Measurements from ENCODE around the gene TMEM144. TPM values are rescaled to one million over a fixed set of nuclear protein-coding genes. Genes with fewer than 3 reads are reported as not detected.

The TMEM144 gene
- 1.7 and 3.9 TPM in 2 replicates for total RNA-seq (2014; rRNA removed; shearing (Covaris generic); ENCODE audit: low replicate concordance)

DNA sequence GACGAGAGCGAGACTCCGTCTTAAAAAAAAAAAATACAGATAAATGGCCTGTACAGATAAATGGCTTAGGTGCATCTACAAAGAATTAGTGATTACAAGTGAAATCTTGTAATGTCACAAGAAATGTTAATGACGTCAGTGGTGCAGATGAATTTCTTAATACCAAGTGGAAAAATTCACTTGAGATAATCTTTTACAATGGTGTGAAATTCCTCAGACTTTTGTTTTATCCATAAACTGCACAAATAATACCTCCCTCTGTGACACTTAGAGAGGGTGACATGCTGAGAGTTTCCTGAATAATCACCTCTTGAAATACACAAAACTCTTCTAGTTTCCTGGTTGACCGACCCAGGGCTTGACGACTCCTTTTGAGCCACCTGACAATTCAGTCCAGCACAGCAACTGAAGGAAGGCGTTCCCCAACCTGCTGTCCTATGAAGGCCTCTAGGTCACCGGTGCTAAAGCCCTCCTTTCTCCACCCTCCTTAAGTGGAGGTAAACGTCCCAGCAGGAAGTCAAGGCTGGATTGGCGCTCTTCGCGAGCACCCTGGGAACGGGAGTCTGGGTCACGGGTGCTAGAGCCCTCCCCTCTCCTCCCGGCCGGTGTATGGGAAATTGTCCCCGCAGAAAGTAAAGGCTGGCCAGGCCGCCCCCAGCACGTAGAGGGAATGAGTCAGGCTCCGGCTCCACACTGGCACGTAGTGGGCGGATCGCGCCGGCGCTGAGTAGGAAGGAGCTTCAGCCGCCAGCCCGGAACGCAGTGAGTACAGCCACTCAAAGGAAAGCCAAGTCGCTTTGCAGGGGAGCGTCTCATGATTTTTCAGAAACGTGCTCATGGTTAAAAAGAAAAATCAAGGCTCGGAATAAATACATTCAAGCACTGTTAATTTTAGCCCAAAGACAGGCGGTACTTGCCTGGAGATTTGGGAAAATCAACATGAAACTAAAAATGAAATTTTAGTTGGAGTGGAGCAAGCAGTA lies at the start of gene TMEM144:
TSS of gene TMEM144 (plus strand) at position 662 of the 983 bp plus-strand sequence. CDS start 2,182 bp downstream, outside the sequence.
- peak within 1 kb of the TSS; percentile 57 for H3K4me3 ChIP-seq
- DNase-seq, result peak; percentile 100
- no peaks in the 10 kb centered on the region for H3K9me3 ChIP-seq

DNA sequence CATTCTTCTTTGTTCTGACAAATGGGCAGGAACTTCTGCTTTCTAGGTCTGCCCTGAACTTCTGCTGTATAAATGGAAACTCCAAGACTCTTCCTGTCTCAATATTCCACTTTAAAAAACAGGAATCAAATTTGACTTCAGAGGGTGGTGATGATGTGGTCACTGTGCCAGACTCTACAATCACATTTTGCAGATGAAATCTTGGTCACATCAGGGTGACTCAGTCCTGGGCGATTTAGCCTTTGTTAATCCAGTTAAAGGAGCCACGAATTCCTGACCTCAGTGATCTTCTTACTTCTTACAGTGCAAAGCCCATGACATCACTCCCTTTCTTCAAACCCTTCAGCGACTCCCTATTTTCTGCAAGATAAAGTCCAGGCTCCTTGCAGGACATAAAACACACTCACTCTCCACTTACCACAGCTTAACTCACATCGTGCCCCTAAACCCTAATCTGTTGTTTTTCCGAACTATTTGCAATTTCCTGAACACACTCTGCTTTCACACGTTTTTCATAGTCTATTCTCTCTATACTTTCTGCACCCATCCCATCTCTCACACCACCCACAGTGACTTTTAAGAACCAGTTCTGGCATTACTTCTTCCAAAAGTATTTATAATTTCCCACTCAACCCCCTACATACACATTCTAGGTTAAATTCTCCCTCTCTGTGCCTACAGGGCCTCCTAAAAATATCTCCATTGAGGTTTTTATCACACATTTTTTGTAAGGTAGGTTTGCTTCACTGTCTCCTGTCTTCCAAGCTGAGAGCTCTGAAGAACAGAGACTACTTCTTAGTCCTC lies 48.5 kb upstream of the TMEM144 start:
- no peak overlapping the region for H3K4me3 ChIP-seq
- no peaks in the 10 kb centered on the region for H3K36me3 ChIP-seq
- DNase-seq, result peak; percentile 63
- H3K27me3 ChIP-seq, result no peaks in the 10 kb centered on the region
- H3K9me3 ChIP-seq, result no peaks in the 10 kb centered on the region

More for the DNA sequence above, at the start of gene TMEM144:
- Histone ChIP-seq H3K36me3 (no peaks in the 10 kb centered on the region), H3K27me3 (no peaks in the 10 kb centered on the region)

- Histone ChIP-seq H3K36me3 (no peaks in the 10 kb centered on the region), H3K9me3 (no peaks in the 10 kb centered on the region), H3K27me3 (no peaks in the 10 kb centered on the region), H3K4me3 (no peak overlapping the region)
- no peak for DNase-seq
Measured at GRCh38 chr4:158162631-158163030, 47.7 kb upstream of the TMEM144 start.

DNA sequence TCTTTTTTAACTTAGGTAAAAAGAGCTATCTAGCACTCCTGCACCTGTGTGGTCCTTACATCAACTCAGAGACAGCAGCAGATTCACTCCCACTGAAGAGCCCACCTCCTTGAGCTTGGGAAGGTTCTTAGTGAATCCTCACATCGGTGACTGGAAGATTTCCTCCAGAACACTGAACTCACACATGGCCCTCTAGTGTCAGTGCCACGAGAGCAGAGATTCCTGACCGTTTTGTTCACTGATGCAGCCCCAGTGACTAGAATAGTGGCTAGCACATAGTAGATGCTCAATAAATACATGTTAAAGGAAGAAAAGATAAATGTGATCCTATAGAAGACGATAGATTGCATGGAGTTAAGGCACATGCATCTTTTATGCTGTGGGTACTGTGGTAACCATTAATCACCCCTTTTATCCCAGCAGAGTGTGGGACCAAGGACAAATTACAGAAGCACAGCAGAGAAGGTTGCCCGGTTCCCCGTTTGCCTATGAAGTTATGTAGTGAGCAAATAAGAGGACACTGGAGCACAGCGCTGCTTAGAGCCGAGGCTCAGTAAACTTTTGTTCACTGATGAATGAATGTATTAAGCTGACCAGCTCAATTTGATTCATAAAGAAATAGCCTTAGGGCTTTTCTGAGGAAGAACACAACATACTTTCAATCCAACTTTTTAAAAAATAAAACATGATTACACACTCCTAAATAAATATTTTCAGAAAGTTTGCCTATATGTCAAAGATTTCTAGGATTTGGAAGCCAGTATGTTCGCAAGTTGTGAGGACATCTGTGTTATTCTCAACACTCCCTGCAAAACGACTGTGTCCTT lies 46.1 kb upstream of the TMEM144 start:
- no peaks in the 10 kb centered on the region for H3K36me3 ChIP-seq
- H3K27me3 ChIP-seq, result no peaks in the 10 kb centered on the region
- no peak for DNase-seq
- no peaks in the 10 kb centered on the region for H3K9me3 ChIP-seq
- H3K4me3 ChIP-seq, result no peak overlapping the region

DNA sequence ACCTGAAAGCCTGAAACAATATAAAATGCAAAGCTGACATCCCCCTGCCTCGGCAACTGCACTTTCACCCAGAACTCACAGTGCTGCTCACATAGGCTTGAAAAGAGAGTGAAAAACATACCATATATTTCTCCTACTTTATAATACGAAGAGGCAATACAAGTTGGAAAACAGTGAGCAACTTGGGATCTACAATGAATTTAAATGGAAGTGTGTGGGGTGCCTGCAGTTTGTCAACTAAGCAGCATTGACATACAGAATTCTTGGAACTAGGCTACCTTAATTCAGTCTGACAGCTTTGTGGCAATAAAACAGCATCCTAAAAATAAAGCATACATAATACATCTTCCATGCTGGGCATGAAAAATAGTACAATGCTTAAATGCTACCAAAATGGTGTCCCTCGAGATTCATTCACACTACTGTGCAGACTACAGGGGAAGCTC lies 45.5 kb upstream of the TMEM144 start:
- Histone ChIP-seq H3K4me3 (no peak overlapping the region), H3K27me3 (no peaks in the 10 kb centered on the region), H3K9me3 (no peaks in the 10 kb centered on the region), H3K36me3 (no peaks in the 10 kb centered on the region)
- DNase-seq, result no peak

DNA sequence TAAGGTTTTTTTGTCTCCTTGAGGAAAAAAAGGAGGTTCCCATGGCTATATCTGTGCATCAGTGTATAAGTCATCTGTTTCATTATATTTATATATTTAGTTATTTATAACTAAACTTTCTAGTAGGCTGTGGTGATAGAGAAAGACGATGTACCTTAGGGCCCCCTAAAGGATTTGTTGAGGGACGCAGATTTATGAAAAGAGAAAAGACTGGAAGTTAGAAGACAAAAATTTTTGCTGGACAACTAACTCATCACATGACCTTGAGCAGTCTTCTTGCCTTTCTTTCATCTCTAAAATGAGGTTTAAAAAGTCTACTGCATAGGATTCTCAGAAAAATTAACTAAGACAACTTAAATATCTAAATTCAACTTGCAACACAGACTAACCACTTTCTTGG lies 43.6 kb upstream of the TMEM144 start:
- Histone ChIP-seq H3K27me3 (no peaks in the 10 kb centered on the region), H3K9me3 (no peaks in the 10 kb centered on the region), H3K36me3 (no peaks in the 10 kb centered on the region), H3K4me3 (no peak overlapping the region)
- no peak for DNase-seq

DNA sequence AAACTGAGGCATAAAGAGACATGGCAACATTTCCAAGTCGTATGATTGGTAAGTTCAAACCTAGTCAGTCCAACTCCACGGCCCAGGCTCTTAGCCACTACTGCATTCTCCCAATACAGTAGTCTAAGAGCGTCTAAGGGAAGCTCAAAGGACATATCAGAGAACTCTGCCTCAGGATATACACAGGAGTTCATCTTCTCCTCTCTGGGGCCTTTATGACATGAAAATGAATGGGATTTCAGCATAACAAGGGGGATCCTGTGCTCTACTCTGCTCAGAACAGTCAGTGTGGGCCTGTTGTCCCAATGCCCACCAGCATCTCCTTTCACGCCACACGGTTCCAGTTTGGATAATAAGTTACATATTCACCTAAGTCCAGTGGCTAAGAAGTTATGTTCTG lies 41.7 kb upstream of the TMEM144 start:
- Histone ChIP-seq H3K9me3 (no peaks in the 10 kb centered on the region), H3K36me3 (no peaks in the 10 kb centered on the region), H3K4me3 (no peak overlapping the region), H3K27me3 (no peaks in the 10 kb centered on the region)
- no peak for DNase-seq

- H3K36me3 ChIP-seq, result no peaks in the 10 kb centered on the region
- no peak overlapping the region for H3K4me3 ChIP-seq
- H3K9me3 ChIP-seq, result no peaks in the 10 kb centered on the region
- no peaks in the 10 kb centered on the region for H3K27me3 ChIP-seq
- DNase-seq, result peak; percentile 73
Measured at GRCh38 chr4:158169506-158169905, 40.8 kb upstream of the TMEM144 start.

- DNase-seq, result no peak
- Histone ChIP-seq H3K4me3 (no peak overlapping the region), H3K9me3 (no peaks in the 10 kb centered on the region), H3K36me3 (no peaks in the 10 kb centered on the region), H3K27me3 (no peaks in the 10 kb centered on the region)
Measured at GRCh38 chr4:158169931-158170690, 40.2 kb upstream of the TMEM144 start.

GRCh38 chr4:158170691-158171561 lies 39.4 kb upstream of the TMEM144 start:
- no peaks in the 10 kb centered on the region for H3K27me3 ChIP-seq
- H3K36me3 ChIP-seq, result no peaks in the 10 kb centered on the region
- no peak overlapping the region for H3K4me3 ChIP-seq
- H3K9me3 ChIP-seq, result no peaks in the 10 kb centered on the region
- DNase-seq, result no peak

DNA sequence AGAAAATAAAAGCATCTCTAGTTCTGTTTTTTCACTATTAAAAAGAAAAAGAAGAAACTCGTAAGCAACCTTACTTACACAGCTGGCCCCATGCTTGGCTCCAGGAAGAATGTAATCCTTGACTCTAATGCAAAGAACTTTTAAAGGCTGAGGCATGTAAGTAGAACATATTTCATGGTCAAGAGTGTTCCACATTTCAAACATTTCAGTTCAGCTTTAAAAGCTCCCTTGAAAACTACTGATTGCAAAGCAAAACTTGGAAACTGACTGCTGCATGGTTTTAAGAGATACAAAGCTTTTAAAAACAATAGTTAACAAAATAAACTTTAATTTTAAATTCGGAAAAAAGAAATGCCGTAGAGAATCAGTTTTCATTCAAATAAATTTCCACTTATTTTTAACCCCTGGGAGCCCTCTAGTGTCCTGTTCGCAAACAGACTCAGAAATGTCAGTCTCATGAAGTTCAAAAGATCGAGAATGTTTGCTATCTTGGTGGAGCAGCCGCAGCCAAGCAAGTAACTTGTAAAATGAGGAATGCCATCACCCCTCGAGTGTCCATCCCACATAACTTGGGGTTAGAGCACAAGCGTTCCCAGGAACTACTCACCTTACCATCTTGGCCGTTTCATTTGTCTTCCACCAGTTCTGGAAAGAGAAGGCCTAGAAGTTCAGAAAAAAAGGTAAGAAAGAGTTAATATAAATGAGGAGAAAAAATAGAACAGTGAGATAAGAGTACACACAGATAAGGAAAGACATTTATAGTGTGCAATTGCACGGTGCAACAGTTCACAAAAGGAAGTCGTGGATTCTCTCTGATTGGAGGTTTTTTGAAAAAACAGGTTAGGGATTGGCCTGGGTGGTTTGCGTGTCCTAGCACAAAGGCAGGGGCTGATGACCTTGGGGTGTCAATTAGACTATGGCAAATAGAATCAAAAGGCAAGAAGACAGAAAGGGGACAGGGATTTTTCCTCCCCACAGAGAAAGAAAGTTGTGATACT lies 37.7 kb upstream of the TMEM144 start, which contains the start of gene GASK1B:
TSS of gene GASK1B (minus strand) at position 765 of the 998 bp plus-strand sequence. CDS start 1,650 bp downstream, outside the sequence.
- DNase-seq, result peak; percentile 54
- no peaks in the 10 kb centered on the region for H3K36me3 ChIP-seq
- H3K4me3 ChIP-seq, result peak within 1 kb of the TSS; percentile 32
- H3K27me3 ChIP-seq, result no peaks in the 10 kb centered on the region
- H3K9me3 ChIP-seq, result no peaks in the 10 kb centered on the region

- Histone ChIP-seq H3K4me3 (no peak overlapping the region), H3K9me3 (no peaks in the 10 kb centered on the region), H3K27me3 (peaks cover 5% of the 10 kb centered on the region), H3K36me3 (no peaks in the 10 kb centered on the region)
- peak; percentile 44 for DNase-seq
Measured at GRCh38 chr4:158176108-158176507, 34.2 kb upstream of the TMEM144 start.

- H3K36me3 ChIP-seq, result no peaks in the 10 kb centered on the region
- H3K9me3 ChIP-seq, result no peaks in the 10 kb centered on the region
- H3K27me3 ChIP-seq, result peaks cover 5% of the 10 kb centered on the region
- DNase-seq, result no peak
- H3K4me3 ChIP-seq, result no peak overlapping the region
Measured at GRCh38 chr4:158176776-158177175, 33.5 kb upstream of the TMEM144 start.

DNA sequence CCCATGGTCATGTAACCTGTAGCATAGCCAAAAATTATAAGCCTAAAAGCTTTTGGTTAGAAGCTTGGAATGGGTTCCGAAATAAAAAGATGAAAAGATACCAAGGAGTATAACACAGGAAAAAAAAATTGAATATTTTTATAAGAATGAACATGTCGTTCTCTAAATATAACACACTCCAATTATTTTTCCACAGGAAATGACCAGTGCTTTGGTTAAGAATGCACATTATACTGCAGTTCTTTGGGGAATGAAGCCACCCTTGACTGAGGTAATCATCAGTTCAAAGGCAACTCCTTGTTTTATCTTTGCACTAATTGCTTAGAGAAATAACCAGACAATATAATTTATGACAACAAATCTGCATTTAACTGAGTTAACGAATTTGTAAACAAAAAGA lies 30.8 kb upstream of the TMEM144 start:
- no peak overlapping the region for H3K4me3 ChIP-seq
- DNase-seq, result no peak
- H3K9me3 ChIP-seq, result no peaks in the 10 kb centered on the region
- H3K36me3 ChIP-seq, result no peaks in the 10 kb centered on the region
- peaks cover 5% of the 10 kb centered on the region for H3K27me3 ChIP-seq

All from MG63 (cell line).